ENCODE data around the gene VWF. TPM values are rescaled to one million over a fixed set of nuclear protein-coding genes. Genes with fewer than 3 reads are reported as not detected.
"Not testable (repeated sequence)": the region's sequence is repeated elsewhere in the genome, so short reads cannot be mapped to it uniquely, and the experiment has no call there.

VWF gene
- total RNA-seq: 2.2 and 3.0 TPM in 2 replicates

DNA sequence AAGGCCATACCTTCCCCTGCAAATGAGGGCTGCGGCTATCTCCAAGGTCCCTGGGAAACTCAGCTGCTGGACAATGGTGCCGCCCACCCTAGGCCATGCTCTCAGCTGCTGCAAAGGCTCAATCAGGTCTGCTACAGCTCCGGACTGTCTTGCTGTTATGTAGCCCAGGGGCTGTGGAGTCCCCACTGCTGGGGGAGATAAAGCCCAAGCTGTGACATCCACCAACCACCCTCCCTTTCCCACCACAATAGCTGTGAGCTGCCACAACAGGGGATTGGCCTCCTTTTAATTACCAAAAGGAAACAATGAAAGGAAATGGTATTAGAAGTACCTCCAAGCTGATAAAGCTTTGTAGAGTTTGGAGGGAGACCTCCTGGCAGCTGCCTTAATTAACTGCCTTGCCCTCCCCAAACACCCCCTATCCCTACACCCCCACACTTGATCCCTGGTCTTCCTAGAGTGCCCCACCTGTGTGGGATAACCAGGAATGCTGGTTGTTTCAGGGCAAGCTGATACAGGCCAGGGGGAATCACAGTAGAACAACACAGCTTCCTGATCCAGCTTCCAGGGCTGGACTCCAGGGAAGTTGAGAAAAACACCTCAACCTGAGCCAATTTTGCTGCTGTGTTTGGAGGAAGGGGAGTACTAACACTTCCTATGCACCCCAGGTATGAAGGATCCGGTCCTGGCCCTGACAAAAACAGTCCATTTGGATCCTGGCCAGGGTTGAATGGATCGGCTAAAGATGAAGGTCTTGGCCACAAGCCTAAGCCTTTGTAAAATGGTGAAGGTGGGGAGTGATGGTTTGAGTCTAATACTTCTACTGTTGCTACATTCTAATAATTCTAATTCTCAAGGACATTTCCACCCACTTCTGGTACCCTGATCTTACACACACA lies at the start of gene VWF:
VWF (minus strand) TSS at position 260 of the 899 bp plus-strand sequence. CDS start 1,474 bp downstream, outside the sequence.
- DNase-seq (ENCODE audit: low read depth): no peak

DNA sequence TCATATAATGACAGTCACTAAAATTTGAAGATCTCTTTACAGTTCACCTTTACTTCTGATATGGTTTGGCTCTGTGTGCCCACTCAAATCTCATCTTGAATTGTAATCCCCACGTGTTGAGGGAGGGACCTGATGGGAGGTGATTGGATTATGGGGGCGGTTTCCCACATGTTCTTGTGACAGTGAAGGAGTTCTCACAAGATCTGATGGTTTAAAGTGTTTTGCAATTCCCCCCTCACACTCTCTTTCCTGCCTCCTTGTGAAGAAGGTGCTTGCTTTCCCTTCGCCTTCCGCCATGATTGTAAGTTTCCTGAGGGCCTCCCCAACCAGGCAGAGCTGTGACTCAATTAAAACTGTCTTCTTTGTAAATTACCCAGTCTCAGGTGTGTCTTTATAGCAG lies 48.4 kb upstream of the VWF start:
- no peak for DNase-seq (ENCODE audit: low read depth)

DNA sequence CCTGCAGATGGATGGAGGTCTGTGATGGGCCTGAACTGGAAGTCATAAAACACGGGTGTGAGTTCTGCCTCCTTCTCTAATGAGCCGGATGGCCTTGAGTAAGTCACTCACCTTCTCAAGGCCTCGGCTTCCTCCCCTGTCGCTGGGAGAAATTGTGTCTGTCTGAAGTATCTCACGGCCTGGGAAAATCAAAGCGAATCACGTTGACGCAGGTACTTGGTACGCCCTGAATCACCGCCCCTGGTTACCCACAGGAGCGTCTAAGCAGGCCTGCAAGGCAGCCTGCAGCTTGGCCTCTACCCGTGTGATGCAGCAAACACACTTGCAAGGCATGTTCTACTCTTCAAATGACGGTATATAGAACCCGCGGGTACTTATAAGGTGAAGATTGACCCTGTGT lies 47.6 kb upstream of the VWF start:
- no peak for DNase-seq (ENCODE audit: low read depth)

DNA sequence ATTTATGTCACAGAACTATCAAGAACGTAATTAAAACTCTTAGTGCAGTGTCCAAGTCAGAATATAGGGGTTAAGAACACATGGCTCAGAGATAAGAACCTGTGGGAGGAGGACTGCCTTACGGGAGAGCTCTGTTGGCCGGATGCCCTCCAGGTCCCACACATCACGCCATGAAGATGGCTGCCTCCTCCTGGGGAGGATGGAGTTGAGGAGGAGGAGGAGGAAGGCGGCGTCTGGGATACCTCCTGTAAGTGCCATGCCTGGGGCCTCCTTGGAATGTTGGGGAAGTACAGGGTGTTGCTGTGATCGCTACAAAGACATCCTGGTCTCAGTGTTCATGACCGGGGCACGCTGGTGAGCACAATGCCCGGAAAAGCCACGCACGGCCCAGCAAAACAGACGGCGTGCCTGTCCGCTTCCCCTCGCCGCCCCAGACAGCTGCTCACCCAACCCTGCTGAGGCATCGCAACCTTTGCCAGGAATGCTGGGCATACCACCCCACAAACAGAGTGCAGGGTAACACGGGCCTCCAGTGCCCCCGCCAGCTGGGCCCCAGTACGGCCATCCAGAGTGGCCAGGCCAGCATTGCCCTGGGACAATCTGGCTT lies 47.0 kb upstream of the VWF start:
- DNase-seq (ENCODE audit: low read depth): no peak

DNA sequence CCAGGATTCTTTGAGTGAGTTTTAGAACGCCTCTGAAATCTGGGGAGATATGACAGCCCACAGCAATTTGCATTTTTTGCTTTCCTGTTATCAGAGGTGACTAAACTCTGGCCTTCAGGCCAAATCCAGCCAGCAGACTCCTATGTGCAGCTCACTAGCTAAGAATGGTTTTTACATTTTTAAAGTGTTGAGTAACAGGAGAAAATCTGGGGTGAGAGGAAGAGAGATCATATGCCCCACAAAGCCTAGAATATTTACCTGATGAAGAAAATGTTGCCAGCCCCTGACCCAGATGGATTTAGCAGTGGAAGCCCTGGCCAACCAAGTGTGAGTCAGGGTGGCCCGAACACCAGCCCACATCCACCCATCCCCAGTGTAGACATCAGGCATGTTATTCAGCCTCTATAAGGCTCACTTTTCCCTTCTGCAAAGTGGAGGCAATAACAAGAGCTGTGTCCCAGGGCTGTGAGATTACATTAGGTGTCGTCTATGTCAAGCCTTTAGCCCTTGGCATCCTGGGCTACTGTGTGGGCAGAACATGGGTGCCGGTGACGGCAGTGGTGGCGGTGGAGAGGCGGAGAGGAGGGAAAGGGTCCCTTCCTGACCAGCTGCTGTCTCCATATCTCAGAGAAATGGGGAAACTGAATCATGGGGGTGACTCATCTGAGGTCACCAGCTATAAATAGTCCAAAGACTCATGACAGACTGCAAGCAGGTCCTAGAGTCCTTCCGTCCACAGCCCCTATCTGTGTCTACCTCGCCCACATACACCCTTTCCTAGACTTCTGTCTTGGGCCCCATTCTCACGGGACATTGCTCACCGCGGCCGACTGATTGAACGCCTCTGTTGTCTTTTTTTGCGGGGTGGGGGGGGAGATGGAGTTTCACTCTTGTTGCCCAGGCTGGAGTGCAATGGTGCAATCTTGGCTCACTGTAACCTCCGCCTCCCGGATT lies 43.1 kb upstream of the VWF start:
- DNase-seq (ENCODE audit: low read depth): peak; percentile 90

DNA sequence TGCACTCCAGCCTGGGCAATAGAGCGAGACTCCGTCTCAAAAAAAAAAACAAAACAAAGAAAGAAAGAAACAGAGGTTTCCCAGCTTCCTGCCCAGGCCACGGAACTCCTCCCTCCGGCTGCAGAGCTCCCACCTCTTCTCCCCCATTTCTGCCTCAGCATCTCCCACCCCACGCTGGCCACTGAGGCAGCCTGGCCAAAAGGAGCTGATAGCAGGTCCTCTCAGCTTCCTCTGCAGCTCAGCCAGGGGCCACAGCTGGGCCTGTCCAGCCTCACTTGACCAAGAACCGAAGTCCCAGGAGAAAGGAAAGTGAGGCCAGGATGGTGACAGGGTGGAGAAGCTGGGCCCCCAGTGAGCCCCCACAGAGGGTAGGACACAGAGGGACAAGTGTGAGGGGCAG lies 42.3 kb upstream of the VWF start:
- no peak for DNase-seq (ENCODE audit: low read depth)

DNA sequence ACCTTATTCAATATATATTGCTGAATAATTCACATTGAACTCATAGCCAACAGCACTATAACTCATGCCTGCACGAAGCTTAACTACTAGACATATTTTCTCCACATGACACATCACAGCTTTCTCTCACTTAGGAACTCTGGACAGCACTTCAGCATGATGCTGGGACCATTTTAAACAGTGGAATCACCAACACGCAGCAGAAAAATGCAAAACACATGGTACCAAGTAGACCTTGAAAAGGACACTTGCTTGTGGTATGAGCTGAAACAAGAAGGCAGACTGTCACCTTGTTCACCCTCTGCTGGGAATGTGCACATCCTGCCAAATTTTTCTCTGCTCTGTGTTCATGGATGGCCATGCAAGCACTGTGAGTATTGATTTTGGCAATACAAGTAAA lies 40.9 kb upstream of the VWF start:
- no peak for DNase-seq (ENCODE audit: low read depth)

DNA sequence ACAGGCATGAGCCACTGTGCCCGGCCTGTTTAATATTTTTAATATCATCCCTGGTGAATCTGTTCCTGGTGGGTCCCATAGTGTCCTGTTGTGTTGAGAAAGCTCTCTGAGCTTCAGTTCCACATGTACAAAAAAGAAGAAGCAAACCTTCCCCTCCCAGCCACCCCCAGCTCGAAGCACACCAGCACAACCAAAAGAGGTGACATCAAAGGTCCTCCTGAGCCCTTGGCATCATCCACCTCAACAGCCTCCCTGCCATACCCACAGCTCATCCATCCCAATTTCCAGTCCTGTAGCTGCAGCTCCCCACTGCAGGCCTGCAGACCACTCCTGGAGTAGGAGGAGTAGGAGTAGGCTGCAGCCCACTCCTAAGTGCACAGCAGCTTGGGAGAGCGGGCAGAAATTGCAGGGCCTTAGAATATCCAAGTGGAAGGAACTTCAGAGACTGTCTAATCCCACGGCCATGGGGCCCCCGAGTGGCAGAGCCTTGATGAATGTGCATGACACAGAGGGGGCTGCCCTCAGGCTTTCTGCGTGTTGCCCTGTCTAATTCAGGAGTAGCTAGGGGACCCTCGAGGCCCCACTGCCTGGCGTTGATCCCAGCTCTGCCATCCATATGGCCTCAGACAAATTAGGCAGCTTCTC lies 39.1 kb upstream of the VWF start:
- DNase-seq (ENCODE audit: low read depth): no peak

DNA sequence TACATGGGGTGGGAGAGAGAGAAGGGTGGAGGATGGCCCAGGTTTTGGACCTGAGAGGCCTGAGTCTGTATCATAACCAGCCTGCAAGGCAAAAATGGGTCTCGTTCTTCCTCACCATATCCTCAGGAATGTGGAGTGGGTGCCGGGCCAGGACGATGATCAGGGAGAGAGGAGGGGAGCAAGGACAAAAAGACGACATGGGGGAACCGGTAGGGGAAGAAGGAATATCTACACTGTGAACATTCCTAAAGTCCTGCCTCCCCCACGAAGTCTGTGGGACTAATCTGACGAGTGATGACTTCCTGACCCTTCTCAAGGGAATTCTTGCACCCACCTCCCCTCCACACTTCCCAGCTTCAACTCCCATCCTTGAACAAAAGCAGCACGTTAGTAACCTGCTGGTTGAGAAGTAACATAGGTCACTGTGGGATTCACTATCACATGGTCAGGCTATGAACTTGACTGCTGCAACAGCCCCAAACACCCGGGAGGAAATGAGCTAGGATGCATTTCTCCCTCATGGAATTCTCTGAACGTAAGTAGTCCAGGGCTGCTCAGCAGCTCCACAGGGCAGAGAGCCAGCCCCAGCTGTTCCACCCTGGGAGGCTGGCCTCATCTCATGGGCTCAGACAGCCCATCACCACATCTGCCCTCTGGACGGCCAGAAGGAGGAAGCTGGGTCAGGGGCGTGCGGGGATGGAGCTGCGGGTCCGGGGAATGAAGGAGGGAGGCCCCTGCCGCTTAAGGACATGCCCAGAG lies 36.8 kb upstream of the VWF start:
- DNase-seq (ENCODE audit: low read depth): no peak

DNA sequence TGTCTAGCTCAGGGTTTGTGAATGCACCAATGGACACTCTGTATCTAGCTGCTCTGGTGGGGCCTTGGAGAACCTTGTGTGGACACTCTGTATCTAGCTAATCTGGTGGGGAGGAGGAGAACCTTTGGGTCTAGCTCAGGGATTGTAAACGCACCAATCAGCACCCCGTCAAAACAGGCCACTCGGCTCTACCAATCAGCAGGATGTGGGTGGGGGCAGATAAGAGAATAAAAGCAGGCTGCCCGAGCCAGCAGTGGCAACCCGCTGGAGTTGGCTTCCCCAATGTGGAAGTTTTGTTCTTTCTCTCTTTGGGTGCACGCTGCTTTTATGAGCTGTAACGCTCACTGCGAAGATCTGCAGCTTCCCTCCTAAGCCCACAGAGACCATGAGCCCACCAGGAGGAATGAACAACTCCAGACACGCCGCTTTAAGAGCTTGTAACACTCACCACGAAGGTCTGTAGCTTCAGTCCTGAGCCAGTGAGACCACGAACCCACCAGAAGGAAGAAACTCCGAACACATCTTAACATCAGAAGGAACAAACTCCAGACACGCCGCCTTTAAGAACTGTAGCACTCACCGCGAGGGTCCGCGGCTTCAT lies 35.7 kb upstream of the VWF start:
- not testable (repeated sequence) for DNase-seq (ENCODE audit: low read depth)

DNA sequence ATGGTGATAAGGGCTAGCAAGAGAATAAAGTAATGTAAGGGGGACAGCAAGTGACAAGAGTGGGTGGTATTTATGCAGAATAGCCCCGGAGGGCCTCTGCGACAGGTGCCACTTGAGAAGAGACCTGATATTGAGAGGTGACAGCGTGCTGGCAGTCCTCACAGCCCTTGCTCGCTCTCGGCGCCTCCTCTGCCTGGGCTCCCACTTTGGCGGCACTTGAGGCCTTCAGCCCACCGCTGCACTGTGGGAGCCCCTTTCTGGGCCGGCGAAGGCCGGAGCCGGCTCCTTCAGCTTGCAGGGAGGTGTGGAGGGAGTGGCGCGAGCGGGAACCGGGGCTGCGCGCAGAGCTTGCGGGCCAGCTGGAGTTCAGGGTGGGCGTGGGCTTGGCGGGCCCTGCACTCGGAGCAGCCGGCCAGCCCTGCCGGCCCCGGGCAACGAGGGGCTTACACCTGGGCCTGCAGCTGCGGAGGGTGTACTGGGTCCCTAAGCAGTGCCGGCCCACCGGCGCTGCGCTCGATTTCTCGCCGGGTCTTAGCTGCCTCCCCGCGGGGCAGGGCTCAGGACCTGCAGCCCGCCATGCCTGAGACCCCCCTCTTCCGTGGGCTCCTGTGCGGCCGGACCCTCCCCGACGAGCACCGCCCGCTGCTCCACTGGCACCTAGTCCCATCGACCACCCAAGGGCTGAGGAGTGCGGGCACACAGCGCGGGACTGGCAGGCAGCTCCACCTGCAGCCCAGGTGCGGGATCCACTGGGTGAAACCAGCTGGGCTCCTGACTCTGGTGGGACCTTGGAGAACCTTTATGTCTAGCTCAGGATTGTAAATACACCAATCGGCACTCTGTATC lies 34.9 kb upstream of the VWF start:
- not testable (repeated sequence) for DNase-seq (ENCODE audit: low read depth)

DNA sequence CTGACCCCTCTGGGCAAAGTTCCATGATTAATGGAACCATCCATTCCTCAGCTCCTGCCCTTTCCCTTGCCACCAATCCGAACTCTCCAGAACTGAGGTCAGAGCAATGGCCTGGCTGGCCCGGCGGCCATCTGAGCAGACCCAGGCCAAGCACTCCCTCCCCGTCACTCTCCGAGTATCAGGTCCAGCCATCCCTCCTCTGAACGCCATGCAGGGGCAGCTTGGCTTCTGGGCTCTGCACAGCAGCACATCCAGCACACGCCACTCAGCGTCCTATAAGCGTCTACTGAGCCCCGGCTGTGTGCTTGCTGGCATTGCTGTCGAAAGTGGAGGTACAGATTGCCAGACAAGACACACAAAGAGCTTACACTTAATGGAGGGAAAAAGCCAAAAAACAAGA lies 34.3 kb upstream of the VWF start:
- DNase-seq (ENCODE audit: low read depth): no peak

DNA sequence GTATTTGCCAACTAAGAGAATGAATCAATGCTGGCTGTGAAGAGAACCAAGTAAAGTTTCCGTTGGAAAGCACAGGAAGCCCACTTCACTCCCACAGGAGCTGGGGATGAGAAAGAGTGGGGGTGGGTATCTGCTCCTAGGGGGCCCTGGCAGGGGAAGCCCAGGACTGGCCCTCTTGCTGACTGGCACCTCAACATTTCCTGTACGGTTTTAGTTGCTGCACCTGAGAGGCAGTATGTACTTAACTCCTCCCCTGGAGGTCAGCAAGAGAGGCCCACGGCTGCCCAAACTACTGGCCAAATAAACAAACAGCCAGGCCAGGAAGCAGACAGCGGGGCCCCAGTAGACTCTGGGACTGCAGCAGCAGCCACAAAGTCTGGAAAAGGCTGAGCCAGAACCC lies 33.8 kb upstream of the VWF start:
- no peak for DNase-seq (ENCODE audit: low read depth)

DNA sequence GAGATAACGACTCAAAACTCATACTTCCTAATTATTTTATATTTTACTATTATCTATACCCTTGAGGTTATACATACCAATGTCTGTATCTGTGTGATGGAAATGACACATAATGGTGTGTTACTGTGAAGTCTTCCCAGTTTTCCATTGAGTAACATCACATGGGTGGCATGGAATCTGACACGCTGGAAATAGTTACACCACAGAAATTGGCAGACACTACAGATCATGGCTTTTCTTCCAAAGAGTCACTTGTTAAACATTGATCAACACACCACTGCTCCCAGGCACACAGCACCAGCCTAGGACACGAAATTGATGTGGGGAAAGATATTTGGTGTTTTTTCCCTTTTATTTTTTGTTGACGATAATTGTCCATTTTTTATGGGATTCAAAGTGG lies 33.0 kb upstream of the VWF start:
- DNase-seq (ENCODE audit: low read depth): no peak

DNA sequence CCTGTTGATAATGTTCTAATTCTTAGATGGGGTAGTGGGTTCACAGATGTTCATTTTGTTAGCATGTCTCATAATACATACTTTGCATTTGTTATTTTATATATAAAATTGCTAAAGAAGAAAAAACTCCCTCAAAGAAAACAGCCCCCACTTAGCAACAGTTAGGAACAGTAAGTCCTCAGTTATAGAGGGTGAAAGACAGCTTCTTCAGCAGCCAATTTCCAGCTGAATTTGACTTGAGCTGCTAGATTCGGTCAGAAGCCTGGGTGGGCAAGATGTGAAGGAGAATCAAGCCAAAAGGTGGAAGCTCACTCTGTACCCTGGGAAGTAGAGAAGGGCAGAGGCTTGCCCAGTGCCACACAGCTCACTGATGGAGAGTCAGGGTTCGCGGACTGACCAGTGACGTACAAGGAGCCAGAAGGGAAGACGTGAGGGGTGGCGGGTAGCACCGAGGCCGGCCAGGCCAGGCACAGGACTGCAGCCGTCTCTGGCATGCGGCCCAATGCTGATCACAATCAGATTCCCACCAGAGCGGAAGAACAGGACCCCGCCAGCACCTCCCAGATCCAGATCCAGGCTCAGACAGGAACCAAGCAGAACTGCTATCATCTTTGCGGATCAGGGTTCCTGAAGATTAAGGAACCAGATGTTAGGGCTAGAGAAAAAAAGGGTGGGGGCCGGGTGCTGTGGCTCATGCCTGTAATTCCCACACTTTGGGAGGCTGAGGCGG lies 30.4 kb upstream of the VWF start:
- no peak for DNase-seq (ENCODE audit: low read depth)

DNA sequence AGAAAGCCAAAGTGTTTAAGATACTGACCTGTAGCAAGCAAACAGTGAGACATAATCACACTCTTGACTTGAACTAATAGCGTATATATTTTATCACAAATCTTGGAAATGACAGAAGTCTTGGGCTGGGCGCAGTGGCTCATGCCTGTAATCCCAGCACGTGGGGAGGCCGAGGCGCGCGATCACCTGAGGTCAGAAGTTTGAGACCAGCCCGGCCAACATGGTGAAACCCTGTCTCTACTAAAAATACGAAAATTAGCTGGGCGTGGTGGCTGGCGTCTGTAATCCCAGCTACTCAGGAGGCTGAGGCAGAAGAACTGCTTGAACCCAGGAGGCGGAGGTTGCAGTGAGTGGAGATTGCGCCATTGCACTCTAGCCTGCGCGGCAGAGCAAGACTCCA lies 24.3 kb upstream of the VWF start:
- not testable (repeated sequence) for DNase-seq (ENCODE audit: low read depth)

DNA sequence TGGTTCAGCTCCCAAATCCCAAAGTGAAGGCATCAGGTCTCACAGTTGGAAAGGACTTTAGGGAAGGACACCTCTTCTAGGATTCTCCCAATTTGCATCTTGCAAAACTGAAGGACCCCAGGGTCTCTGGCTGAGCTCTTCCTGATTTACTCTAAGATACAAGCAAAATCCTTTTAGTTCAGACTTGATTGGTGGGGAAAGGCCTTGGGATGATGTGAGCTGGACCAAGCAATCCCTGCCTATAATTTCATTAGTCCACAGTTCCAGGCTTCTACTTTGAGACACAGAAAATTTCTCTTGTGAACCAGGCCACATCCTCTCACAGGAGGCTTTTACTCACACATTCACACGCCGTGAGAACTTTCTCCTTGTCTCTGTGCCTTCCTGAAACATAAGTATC lies 23.6 kb upstream of the VWF start:
- DNase-seq (ENCODE audit: low read depth): no peak

DNA sequence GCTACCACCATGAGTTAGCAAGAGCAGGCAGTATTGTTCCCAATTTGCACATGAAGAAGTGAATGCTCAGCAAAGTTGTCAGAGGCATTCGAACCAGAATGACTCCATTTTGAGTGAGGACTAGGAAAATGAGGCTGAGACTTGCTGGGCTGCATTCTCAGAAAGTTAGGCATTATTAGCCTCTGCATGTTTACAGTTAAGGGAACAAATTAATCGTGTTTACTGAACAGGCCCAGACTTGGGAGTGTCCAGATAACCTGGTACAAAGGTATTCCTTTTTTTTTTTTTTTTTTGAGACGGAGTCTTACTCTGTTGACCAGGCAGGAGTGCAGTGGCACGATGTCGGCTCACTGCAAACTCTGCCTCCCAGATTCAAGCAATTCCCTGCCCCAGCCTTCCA lies 22.5 kb upstream of the VWF start:
- no peak for DNase-seq (ENCODE audit: low read depth)

DNA sequence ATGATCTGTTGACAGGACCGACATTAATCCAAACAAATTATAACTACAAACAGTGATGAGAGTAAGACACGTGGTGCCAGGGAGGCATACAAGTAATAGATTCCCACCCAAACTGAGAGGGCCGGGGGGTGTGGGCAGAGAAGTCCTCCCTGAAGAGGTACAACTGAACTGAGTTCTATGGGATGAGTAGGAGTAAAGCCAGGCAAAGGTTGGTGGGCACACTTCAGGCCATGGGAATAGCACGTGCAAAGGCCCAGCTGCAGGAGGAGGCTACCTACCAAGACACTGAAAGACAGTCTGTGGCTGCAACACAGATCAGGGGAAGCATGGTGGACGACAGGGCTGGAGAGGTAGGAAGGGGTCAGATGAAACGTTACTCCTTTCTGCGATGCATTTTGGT lies 22.0 kb upstream of the VWF start:
- DNase-seq (ENCODE audit: low read depth): no peak

Data from renal cortical epithelial cell (primary cell).